ENCODE measurements around the gene SREK1IP1.

The SREK1IP1 gene

GRCh38 chr5:64682608-64683007, 85.9 kb downstream of the SREK1IP1 start:
- no peak for DNase-seq (ENCODE audit: low read depth)

GRCh38 chr5:64680289-64680688, 88.2 kb downstream of the SREK1IP1 start:
- no peak for DNase-seq (ENCODE audit: low read depth)

GRCh38 chr5:64678374-64678773, 90.1 kb downstream of the SREK1IP1 start:
- no peak for DNase-seq (ENCODE audit: low read depth)

- no peak for DNase-seq (ENCODE audit: low read depth)
Measured at GRCh38 chr5:64671678-64672077, 96.8 kb downstream of the SREK1IP1 start.

- DNase-seq (ENCODE audit: low read depth): no peak
Measured at GRCh38 chr5:64670277-64670676, 98.2 kb downstream of the SREK1IP1 start.

Measured in stimulated activated CD8-positive, alpha-beta memory T cell treated with anti-CD3 and anti-CD28 coated beads, Interleukin-4, amount 100 ng/mL, for 24 hours (primary cell).